ENCODE results near the gene CYLD. TPM values are rescaled to one million over a fixed set of nuclear protein-coding genes. Genes with fewer than 3 reads are reported as not detected.

CYLD gene
- total and polyA plus RNA-seq, 7 donors = 20.1 to 103 (median 50.5) TPM

- no peak overlapping the region for H3K4me3 ChIP-seq
- no peaks in the 10 kb centered on the region for H3K27me3 ChIP-seq (ENCODE audit: insufficient read depth in 3 of 3, low read length in 2 of 3)
- H3K9me3 ChIP-seq = no peaks in the 10 kb centered on the region
- intact Hi-C loops (cut with DNase I) = loop anchor here (5.0 to 10.0 kb wide), 4 partner anchors 62 to 380 kb away; partner anchors contain the start of gene BRD7 (in 2 of the 2)
- no peak overlapping the region for H3K27ac ChIP-seq
- ATAC-seq = no peak
- no peak for DNase-seq
- no peak for TF ChIP-seq CTCF (IDR thresholded peaks at IDR 0.05)
- H3K36me3 ChIP-seq (ENCODE audit: insufficient read depth in 1 of 2, low read depth in 1 of 2) = peaks cover 3 to 25% of the 10 kb centered on the region in 2 donors
- peaks cover 35% of the 10 kb centered on the region for H3K4me1 ChIP-seq
- 56 to 70% (median 65%) methylated on average over 3 of the region's 3 CpGs for WGBS, 3 donors
These were observed 3.0 kb downstream of the CYLD start for GRCh38 chr16:50744881-50745280.

- no peaks in the 10 kb centered on the region for H3K27me3 ChIP-seq (ENCODE audit: insufficient read depth in 3 of 3, low read length in 2 of 3)
- WGBS, 3 donors = 77 to 86% (median 82%) methylated on average over 4 of the region's 4 CpGs
- H3K4me1 ChIP-seq = peaks cover 44% of the 10 kb centered on the region
These were observed 4.1 kb downstream of the CYLD start for GRCh38 chr16:50745940-50746339.

GRCh38 chr16:50747207-50747956 lies 5.5 kb downstream of the CYLD start:
- DNase-seq (no peak), ATAC-seq (peak; percentile 33 to 68 (median 56))
- no peak overlapping the region for H3K27ac ChIP-seq
- H3K4me3 ChIP-seq = no peak overlapping the region
- no peaks in the 10 kb centered on the region for H3K9me3 ChIP-seq
- H3K36me3 ChIP-seq (ENCODE audit: insufficient read depth in 1 of 2, low read depth in 1 of 2) = peaks cover 3 to 49% of the 10 kb centered on the region in 2 donors
- H3K27me3 ChIP-seq (ENCODE audit: insufficient read depth in 3 of 3, low read length in 2 of 3) = no peaks in the 10 kb centered on the region
- peaks cover 48% of the 10 kb centered on the region for H3K4me1 ChIP-seq
- intact Hi-C loops (cut with DNase I) = loop anchor here in 1 of 2 donors (5.0 to 10.0 kb wide), 2 partner anchors 70 to 383 kb away; partner anchors contain the start of gene BRD7
- TF ChIP-seq CTCF (IDR thresholded peaks at IDR 0.05) = peak; percentile 46
- 70 to 81% (median 72%) methylated on average over 7 of the region's 7 CpGs for WGBS, 3 donors

More at GRCh38 chr16:50745940-50746339, 4.1 kb downstream of the CYLD start:
- no peak for ATAC-seq
- DNase-seq = no peak
- TF ChIP-seq CTCF (IDR thresholded peaks at IDR 0.05) = no peak
- intact Hi-C loops (cut with DNase I) = loop anchor here in 1 of 2 donors (5.0 to 10.0 kb wide), 2 partner anchors 69 to 381 kb away; partner anchors contain the start of gene BRD7
- Histone ChIP-seq H3K27ac (no peak overlapping the region), H3K4me3 (no peak overlapping the region), H3K36me3 (ENCODE audit: insufficient read depth in 1 of 2, low read depth in 1 of 2) (peaks cover 3 to 35% of the 10 kb centered on the region in 2 donors), H3K9me3 (no peaks in the 10 kb centered on the region)

GRCh38 chr16:50751528-50751927 lies 9.6 kb downstream of the CYLD start:
- WGBS, 3 donors = 71 to 73% (median 71%) methylated on average over 6 of the region's 6 CpGs
- Histone ChIP-seq H3K36me3 (ENCODE audit: insufficient read depth in 1 of 2, low read depth in 1 of 2) (peaks cover 3 to 71% of the 10 kb centered on the region in 2 donors), H3K9me3 (no peaks in the 10 kb centered on the region), H3K4me1 (peaks cover 27% of the 10 kb centered on the region), H3K4me3 (no peak overlapping the region), H3K27me3 (ENCODE audit: insufficient read depth in 3 of 3, low read length in 2 of 3) (no peaks in the 10 kb centered on the region), H3K27ac (no peak overlapping the region)
- no peak for DNase-seq
- no peak for TF ChIP-seq CTCF (IDR thresholded peaks at IDR 0.05)
- intact Hi-C loops (cut with DNase I) = no loop called here
- ATAC-seq = no peak
